AG09319 (cell line): ENCODE measurements around the gene STYX.

ENCODE experiments used
- DNase-seq: peaks from one replicate; pipeline ENCODE4 v3.0.0-alpha.2; 2010; ENCODE audit warnings: low read depth; ENCODE audit errors: extremely low read depth
- TF ChIP-seq, protein P1 (sequence below): IDR thresholded peaks from 2 replicates; pipeline ENCODE4 v1.5.1; 2011; ENCODE audit warnings: low read depth, mild to moderate bottlenecking, inconsistent platforms, low read length, moderate library complexity

Gene STYX

DNA sequence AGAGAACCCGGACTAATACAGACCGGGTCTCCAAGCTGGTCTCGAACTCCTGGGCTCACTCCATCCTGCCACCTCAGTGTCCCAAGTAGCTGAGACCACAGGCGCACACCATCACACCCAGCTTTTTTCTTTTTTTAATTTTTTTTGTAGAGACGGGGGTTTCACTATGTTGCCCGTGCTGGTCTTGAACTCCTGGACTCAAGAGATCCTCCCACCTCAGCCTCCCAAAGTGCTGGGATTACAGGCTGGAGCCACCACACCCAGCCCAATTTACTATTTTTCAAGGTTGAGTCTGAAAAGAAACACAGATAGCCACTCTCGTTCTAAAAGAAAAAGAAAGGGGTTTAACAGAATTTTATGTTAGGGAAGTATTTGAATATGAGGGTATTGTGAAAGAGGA is 36.4 kb upstream of the STYX start:
- TF ChIP-seq, protein P1, sequence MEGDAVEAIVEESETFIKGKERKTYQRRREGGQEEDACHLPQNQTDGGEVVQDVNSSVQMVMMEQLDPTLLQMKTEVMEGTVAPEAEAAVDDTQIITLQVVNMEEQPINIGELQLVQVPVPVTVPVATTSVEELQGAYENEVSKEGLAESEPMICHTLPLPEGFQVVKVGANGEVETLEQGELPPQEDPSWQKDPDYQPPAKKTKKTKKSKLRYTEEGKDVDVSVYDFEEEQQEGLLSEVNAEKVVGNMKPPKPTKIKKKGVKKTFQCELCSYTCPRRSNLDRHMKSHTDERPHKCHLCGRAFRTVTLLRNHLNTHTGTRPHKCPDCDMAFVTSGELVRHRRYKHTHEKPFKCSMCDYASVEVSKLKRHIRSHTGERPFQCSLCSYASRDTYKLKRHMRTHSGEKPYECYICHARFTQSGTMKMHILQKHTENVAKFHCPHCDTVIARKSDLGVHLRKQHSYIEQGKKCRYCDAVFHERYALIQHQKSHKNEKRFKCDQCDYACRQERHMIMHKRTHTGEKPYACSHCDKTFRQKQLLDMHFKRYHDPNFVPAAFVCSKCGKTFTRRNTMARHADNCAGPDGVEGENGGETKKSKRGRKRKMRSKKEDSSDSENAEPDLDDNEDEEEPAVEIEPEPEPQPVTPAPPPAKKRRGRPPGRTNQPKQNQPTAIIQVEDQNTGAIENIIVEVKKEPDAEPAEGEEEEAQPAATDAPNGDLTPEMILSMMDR: no peak
- DNase-seq: no peak

DNA sequence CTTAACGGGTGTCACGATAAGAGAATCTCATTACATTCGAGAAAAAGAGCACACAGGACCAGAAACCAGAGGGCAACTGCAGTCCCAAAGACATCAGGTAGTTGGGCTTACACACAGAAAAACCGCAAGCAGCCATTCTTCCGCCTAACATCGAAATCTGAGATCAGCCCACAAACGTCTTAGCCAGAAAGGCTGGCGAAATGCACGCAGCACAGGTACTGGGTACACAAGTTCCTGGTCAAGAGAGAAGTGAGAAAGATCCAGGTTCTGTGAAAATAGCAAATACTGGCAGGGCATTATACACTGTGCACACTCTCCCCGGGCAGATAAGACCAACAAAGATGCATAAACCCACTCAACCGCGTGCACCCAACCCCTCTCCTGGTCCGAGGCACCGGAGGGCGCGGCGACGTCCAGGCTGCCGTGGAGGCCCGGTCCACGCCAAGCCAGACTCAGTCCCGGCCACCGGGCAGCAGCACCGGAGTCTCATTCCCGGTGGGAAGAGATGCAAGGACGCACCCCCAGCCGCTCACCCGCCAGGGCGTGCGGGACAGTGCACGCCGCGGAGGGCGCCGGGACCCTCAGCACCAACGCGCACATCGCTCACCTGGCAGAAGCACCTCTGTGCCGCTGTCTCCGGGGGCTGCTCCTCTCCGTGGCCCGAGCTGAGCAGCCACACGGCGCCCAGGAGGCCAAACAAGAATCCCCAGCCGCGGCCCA is 35.0 kb upstream of the STYX start:
- DNase-seq: no peak
- TF ChIP-seq, protein P1: no peak

DNA sequence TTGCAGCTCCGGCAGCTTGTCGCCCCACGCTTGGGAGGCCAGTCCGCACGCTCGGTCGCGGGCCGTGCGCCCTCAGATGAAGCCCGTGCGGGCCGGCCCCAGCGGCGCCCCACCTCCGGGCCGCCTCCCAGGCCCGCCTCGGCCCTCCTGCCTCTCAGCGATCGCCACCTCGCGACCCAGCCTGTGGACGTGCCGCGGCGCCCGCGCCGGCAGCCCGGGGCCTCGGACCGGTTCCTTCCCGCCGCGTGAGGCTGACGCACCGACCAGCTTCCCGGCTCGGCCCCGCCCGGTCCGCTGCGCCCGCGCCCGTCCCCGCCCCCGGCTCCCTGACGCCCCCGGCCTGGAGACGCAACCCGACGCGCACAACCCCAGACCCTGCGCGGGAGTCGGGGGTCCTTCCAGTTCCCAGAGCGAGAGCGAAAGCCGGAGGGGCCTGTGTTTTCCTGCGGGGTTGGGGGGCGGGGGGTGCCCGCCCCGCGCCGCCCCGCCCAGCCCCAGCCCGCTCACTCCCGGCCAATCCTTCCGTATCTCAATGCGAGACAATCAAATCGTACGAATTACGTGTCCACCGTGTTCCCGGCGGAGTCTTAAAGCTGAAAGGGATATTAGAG is 34.4 kb upstream of the STYX start, which contains the start of gene ERO1A:
Gene ERO1A, minus strand, starts transcription at position 78 of the 611 bp plus-strand sequence. Its CDS starts 77 bp downstream, at position 1.
- peak; percentile 38 for DNase-seq
- TF ChIP-seq, protein P1: no peak

DNA sequence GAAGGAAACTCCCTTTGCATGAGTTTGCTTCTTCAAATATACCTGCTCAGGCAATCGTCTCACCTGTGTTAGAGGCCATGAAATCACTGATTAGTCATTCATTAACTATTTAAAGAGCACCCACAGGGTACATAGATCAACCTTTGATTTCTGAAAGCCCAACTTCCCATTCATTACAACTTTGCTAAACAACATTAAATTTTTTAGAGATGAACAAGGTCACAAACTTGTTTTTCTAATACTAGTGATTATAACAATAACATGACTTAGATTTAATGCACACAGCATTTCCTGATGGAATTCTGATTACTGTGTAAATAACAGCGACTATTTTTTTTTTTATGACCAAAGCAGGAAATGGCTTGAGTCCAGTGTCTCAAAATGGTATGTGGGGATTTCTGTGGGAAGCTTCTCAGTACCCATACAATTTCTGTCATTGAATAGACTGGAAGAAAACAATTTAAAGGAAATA is 29.2 kb upstream of the STYX start:
- no peak for DNase-seq

DNA sequence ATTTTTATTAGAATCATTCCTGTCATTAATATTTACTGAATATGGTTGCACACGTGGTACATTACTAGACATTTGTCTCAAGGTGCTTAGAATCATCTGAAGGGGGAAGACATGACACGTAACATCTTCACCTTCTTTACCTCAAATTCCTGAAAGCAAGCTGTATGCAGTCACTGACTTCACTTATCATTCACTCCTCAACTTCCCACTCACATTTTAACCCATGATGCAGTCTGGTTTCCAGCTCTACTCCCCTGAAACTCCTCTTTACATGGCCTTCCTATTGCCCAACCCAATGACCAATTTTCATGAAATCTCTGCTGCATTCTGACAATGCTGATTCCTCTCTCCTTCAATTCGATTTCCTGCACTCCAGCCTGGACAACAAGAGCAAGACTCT is 28.7 kb upstream of the STYX start:
- TF ChIP-seq, protein P1: no peak

More for the DNA sequence above, 29.2 kb upstream of the STYX start:
- TF ChIP-seq, protein P1: no peak

DNA sequence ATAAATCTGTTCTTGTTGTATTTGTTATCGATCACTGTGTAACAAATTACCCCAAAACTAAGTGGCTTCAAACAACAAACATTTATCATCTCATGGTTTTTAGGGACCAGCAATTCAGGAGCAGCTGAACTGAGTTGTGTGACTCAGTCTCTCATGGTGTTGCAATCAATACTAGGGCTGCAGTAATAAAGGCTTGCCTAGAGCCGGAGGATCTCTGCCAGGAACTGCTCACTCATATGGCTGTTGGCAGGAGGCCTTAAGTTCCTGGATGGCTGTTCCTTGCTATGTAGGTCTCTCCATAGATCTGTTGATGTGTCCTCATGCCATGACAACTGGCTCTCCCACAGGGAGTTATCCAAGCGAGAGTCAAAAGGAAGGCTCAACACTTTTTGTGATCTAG is 26.7 kb upstream of the STYX start:
- TF ChIP-seq, protein P1: no peak
- DNase-seq: peak; percentile 86

More for the DNA sequence above, 28.7 kb upstream of the STYX start:
- DNase-seq: no peak

DNA sequence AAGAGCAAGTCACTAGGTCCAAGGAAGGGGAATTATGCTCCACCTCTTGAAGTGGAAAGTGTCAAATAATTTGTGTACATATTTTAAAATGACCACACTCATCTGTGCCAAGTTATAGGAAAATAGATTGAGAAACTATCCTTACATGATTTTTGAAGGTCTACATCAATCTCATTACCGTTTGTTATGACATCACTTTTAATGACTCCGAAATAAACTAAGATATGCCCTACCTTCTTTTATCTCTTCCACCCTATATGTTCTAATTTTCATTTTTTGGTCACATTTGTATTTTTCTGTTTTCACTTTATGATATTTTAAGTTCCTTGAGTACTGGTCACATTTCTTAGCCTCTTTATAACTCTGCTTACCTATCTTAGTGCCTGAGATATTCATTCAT is 26.3 kb upstream of the STYX start:
- no peak for DNase-seq
- TF ChIP-seq, protein P1: no peak
